HepG2 (cell line): ENCODE measurements around the gene BEND3.

Experiments
- ZNF670 ChIP-seq: sonication (generic); formaldehyde crosslinking; IDR thresholded peaks from 2 replicates; pipeline ENCODE4 v1.8.0; 2022; ENCODE audit warnings: mild to moderate bottlenecking, missing genetic modification reagents, borderline replicate concordance
- TF ChIP-seq, protein P1 (sequence below): sonication (generic); formaldehyde crosslinking; IDR thresholded peaks from 2 replicates; pipeline ENCODE4 v1.5.0; 2020; ENCODE audit warnings: mild to moderate bottlenecking, missing genetic modification reagents, moderate library complexity

DNA sequence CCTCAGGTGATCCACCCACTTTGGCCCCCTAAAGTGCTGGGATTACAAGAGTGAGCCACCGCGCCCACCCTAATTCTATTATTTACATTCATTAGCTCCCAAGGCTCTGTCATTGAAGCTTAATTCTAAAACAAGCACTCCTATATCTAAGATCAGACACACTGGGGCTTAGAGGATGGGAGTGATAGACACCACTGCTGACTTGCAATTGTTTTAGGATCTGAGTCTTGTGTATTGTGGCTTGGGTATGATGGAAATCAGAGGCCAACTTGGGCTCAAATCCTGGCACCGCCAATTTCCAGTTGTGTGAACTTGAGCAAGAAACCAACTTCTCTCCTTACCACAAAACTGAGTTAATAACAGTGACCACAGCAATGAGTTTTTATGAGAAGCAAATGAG is 52.6 kb downstream of the BEND3 start:
- TF ChIP-seq, protein P1, sequence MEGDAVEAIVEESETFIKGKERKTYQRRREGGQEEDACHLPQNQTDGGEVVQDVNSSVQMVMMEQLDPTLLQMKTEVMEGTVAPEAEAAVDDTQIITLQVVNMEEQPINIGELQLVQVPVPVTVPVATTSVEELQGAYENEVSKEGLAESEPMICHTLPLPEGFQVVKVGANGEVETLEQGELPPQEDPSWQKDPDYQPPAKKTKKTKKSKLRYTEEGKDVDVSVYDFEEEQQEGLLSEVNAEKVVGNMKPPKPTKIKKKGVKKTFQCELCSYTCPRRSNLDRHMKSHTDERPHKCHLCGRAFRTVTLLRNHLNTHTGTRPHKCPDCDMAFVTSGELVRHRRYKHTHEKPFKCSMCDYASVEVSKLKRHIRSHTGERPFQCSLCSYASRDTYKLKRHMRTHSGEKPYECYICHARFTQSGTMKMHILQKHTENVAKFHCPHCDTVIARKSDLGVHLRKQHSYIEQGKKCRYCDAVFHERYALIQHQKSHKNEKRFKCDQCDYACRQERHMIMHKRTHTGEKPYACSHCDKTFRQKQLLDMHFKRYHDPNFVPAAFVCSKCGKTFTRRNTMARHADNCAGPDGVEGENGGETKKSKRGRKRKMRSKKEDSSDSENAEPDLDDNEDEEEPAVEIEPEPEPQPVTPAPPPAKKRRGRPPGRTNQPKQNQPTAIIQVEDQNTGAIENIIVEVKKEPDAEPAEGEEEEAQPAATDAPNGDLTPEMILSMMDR, result no peak
- TF ChIP-seq ZNF670, result no peak
